HT1080 (cell line): ENCODE data around the gene STAG1. TPM values are rescaled to one million over a fixed set of nuclear protein-coding genes. Genes with fewer than 3 reads are reported as not detected.
"Not testable (repeated sequence)": the region's sequence is repeated elsewhere in the genome, so short reads cannot be mapped to it uniquely, and the experiment has no call there.

ENCODE experiments used
- DNase-seq: peaks from one replicate; pipeline ENCODE4 v3.0.0-alpha.2; 2015; ENCODE audit warnings: low read depth
- total RNA-seq: library from RNA; depleted of rRNA; stranded (reverse); fragments of >200 nt; shearing (Covaris generic); gene quantifications from 2 replicates; pipeline ENCODE4 v1.2.3, GENCODE V29; 2014

The STAG1 gene
- total RNA-seq, 1 experiment from 2014 or later: 35.9 TPM

GRCh38 chr3:136749091-136749490 lies 3.1 kb downstream of the STAG1 start:
- DNase-seq: no peak

DNA sequence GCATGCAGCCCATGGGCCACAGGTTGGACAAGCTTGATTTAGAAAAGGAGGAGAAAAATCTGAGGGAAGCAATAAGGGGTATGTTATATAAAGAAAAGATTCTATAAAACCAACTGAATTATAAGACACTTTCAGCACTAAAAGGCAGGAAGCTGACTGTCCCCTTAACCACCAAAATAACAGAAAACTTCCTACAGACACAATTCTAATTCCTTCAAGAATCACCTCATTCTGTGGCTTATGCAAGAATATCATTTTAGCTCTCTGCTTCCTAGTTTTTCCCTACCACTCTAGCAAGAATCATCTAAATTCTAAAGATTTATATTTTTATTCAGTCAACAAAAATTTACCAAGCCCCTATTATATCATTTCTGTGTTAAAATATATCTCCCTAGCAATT lies 6.3 kb downstream of the STAG1 start:
- DNase-seq: no peak

GRCh38 chr3:136741063-136741462 lies 11.1 kb downstream of the STAG1 start:
- no peak for DNase-seq

- DNase-seq: no peak
Measured at GRCh38 chr3:136740351-136740958, 11.7 kb downstream of the STAG1 start.

- not testable (repeated sequence) for DNase-seq
Measured at GRCh38 chr3:136736950-136737349, 15.2 kb downstream of the STAG1 start.

DNA sequence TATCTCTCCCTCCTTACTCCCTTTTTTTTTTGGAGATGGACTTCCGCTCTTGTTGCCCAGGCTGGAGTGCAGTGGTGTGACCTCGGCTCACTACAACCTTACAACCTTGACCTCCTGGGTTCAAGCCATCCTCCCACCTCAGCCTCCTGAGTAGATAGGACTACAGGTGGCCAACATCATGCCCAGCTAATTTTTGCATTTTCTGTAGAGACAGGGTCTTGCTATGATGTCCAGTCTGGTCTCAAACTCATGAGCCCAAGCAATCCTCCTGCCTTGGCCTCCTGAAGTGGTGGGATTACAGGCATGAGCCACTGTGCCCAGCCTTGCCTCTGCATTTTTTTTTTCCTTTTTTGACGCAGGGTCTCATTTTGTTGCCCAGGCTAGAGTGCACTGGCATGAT lies 17.1 kb downstream of the STAG1 start:
- no peak for DNase-seq

DNA sequence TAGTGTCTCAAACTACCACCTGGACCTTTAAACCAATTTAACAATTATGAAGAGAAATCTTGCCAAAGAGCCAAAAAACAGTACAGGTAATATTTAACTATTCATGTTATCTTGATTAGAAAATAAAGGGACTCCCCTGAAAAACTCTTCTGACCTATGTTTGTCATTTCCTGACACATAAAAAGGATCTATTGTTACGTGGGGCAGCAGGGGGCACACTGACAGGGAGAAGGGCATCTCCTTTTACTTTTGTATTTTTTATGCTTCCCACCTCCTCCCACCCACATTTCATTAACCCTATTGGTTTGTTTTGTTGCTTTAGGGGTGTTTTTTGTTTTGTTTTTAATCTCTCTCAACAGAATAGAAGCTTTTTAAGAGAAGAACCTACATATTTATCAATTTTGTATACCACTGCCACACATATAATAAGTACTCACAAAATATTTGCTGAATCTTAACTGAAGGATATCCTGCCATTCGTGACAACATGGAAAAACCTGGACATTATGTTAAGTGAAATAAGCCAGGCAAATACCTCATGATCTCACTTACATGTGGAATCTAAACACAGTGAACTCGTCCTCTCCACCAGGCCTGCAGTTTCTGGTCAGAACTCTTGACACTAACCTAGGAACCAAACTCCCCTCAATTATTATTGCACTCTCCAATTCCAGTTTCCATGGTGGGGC lies 17.7 kb downstream of the STAG1 start:
- peak; percentile 56 for DNase-seq

GRCh38 chr3:136733317-136733833 lies 18.8 kb downstream of the STAG1 start:
- peak; percentile 68 for DNase-seq

GRCh38 chr3:136731274-136731884 lies 20.8 kb downstream of the STAG1 start:
- no peak for DNase-seq

DNA sequence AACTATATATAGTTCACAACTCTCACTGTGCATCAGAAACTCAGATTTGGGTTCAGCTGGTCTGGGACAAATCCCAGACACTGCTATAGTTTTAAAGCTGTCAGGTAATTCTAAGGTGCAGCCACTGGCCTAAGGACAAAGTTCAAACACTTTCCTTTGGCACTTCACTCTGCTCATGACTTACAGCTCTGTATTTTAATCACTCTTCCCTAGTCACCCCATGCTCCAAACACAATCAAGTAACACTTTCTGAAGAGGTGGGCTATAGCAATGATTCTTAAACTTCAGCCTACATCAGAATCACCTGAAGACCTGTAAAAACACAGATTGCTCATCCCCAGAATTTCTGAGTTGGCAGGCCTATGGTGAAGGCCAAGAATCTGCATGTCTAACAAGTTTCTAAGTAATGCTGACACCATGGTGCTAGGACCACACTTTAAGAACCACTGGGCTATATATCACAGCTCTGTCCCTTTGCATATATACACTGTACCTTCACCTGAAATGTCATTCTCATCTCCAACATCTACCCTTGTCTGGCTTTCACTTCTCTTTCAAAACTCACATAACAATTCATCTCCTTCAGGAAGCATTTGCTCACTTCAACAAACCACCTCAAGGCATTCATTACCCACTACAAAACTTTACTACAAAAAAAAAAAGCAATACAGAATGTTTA lies 21.4 kb downstream of the STAG1 start:
- no peak for DNase-seq

DNA sequence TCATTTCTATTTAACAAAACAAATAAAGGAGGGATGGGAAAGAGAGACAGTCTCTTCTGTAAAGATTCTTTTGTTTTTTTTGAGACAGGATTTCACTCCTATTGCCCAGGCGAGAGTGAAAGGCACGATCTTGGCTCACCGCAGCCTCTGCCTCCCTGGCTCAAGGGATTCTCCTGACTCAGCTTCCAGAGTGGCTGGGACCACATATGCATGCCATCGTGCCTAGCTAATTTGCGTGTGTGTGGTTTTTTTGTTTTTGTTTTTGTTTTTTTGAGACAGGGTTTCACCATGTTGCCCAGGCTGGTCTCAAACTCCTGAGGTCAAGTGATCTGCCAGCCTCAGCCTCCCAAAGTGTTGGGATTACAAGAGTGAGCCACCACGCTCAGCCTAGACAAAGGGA lies 23.3 kb downstream of the STAG1 start:
- peak; percentile 72 for DNase-seq

DNA sequence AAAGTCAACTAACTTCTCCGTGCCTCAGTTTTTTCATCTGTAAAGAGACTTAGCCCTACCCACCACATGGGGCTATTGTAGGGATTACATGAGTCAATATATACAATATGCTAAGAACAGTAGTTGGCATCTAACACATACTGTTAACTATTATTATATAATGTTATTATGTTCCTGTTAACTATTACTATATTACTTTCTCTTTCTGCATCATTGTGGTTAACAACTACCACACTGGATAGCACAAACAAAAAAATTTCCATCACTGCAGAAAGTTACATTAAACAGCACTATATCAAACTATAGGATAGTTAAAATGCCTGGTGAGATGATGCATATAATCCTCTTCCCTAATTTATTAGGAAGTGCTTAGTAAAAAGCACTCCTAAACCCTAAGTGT lies 23.7 kb downstream of the STAG1 start:
- no peak for DNase-seq

- DNase-seq: no peak
Measured at GRCh38 chr3:136725468-136725867, 26.7 kb downstream of the STAG1 start.

DNA sequence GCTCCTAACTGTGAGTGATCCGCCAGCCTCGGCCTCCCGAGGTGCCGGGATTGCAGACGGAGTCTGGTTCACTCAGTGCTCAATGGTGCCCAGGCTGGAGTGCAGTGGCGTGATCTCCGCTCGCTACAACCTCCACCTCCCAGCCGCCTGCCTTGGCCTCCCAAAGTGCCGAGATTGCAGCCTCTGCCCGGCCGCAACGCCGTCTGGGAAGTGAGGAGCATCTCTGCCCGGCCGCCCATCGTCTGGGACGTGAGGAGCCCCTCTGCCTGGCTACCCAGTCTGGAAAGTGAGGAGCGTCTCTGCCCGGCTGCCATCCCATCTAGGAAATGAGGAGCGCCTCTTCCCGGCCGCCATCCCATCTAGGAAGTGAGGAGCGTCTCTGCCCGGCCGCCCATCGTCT lies 29.3 kb downstream of the STAG1 start:
- not testable (repeated sequence) for DNase-seq

DNA sequence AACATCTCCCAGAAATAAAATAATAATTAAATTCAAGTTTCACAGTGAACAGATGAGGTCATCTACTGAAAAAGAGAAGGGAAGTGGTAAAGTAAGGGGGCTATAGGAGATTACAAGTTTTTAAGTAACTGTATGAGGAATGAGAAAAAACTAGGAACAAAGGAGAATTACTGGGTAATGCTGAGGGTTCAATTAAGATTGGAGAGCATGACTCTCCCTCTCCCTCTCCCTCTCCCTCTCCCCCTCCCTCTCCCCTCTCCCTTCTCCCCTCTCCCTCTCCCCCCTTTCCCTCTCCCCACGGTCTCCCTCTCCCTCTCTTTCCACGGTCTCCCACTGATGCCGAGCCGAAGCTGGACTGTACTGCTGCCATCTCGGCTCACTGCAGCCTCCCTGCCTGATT lies 29.8 kb downstream of the STAG1 start:
- DNase-seq: not testable (repeated sequence)

DNA sequence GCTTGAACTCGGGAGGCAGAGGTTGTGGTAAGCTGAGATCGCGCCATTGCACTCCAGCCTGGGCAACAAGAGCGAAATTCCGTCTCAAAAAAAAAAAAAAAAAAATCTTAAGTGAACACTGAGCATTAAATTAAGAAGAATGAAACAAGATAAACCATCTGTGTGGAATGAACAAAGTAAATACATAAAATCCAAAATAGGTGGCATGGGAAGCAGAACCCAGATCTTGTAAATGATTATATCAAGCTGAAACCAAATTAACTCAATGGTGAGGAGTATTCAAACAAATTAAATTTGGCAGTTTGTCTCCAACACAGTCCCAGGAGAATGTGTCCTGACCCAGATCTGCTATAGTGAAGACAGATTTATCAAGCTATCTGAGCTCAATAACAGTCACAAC lies 32.1 kb downstream of the STAG1 start:
- no peak for DNase-seq

- no peak for DNase-seq
Measured at GRCh38 chr3:136716629-136717028, 35.5 kb downstream of the STAG1 start.

DNA sequence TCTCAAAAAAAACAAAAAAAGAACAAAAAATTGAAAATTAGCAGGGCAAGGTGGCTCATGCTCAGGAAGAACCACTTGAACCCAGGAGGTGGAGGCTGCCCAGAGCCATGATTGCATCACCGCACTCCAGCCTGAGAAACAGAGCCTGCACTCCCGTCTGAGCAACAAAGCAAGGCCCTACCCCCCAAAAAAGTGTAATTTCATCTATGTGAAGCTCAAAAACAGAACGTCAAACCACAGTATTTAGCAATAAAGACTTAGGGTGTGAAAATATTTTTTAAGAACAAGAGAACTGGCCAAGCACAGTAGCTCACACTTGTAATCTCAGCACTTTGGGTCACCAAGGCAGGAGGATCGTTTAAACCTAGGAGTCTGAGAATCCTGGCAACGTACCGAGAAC lies 38.2 kb downstream of the STAG1 start:
- no peak for DNase-seq

DNA sequence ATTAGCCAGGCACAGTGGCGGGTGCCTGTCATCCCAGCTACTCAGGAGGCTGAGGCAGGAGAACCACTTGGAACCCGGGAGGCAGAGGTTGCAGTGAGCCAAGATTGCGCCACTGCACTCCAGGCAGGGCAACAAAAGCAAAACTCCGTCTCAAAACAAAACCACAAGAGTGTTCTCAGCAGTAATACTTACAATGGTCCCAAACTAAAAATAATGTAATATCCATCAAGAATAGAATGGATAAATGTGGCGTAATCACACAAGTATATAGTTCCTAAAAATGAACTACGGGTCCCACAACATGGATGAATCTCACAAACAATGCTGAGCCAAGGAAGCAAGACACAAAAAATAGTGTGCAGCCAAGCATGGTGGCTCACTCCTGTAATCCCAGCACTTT lies 39.2 kb downstream of the STAG1 start:
- no peak for DNase-seq

DNA sequence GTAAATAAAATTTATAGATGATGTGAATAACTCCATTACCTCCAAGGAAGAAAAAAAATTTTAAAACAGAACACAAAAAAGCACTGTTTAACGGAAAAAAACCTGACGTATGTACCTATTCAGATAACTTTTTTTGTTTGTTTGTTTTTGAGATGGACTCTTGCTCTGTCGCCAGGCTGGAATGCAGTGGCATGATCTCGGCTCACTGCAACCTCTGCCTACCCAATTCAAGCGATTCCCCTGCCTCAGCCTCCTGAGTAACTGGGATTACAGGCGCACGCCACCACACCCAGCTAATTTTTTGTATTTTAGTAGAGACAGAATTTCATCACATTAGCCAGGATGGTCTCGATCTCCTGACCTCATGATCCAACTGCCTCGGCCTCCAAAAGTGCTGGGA lies 40.3 kb downstream of the STAG1 start:
- DNase-seq: not testable (repeated sequence)

DNA sequence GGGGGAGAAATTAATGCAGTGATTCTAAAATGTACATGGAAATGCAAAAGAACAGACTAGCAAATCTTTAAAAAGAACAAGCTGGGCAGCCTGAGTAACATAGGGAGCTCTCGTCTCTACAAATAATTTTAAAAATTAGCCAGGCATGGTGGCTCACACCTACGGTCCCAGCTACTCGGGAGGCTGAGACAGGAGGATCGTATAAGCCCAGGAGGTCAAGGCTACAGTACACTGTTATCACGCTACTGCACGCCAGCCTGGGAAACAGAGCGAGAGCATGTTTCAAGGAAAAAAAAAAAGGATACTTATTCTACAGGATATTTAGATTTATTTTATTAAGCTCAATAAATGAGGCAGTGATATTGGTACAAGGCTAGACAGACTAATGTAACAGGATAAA lies 40.9 kb downstream of the STAG1 start:
- DNase-seq: no peak

GRCh38 chr3:136709775-136710174 lies 42.4 kb downstream of the STAG1 start:
- not testable (repeated sequence) for DNase-seq
